Activated naive CD4-positive, alpha-beta T cell treated with anti-CD3 and anti-CD28 coated beads for 36 hours (primary cell): Measurements from ENCODE around the gene BLVRB. TPM values are rescaled to one million over a fixed set of nuclear protein-coding genes. Genes with fewer than 3 reads are reported as not detected.
A peak's percentile ranks its signal among the peaks of the same experiment; 100 is the strongest.

Experiments
- CTCF ChIA-PET: fragments of 350-600 bp; sonication (Branson Sonifier 250); formaldehyde crosslinking; loops from one replicate; lab custom pipeline; 2021; ENCODE audit warnings: antibody characterized with exemption; lab: Charles Lee
- DNase-seq: peaks from one replicate; pipeline ENCODE4 v3.0.0-alpha.2; 2020
- H3K27ac Mint-ChIP-seq: one replicate; pipeline ENCODE4 v1.8.0; 2021; ENCODE audit warnings: mild to moderate bottlenecking, mixed read lengths
- H3K27me3 Mint-ChIP-seq: one replicate; pipeline ENCODE4 v1.8.0; 2021; ENCODE audit warnings: low read depth, mixed read lengths
- H3K36me3 Mint-ChIP-seq: one replicate; pipeline ENCODE4 v1.8.0; 2021; ENCODE audit warnings: low read depth, mixed read lengths
- H3K4me1 Mint-ChIP-seq: one replicate; pipeline ENCODE4 v1.8.0; 2021; ENCODE audit warnings: low read depth, mixed read lengths
- H3K4me3 Mint-ChIP-seq: one replicate; pipeline ENCODE4 v1.8.0; 2021; ENCODE audit warnings: mild to moderate bottlenecking, moderate library complexity, mixed read lengths
- H3K9me3 Mint-ChIP-seq: one replicate; pipeline ENCODE4 v1.8.0; 2021; ENCODE audit warnings: mixed read lengths
- intact Hi-C: fragments of 100-400 bp; cut with micrococcal nuclease; formaldehyde crosslinking; loops from one replicate; pipeline ENCODE4 v1.15.1; 2023
- total RNA-seq, 2 experiments: library from RNA; stranded (reverse); gene quantifications; one replicate each; pipeline ENCODE4 v1.2.3, GENCODE V29; 2021

BLVRB gene
- 10 to 100 TPM; 29.4 to 30.2 TPM for total RNA-seq

GRCh38 chr19:40465557-40466218, at the start of gene BLVRB:
Gene BLVRB (minus strand): TSS chr19:40465745. CDS start chr19:40465688, 57 bp downstream.
- Mint-ChIP-seq H3K27ac (peak within 1 kb of the TSS; percentile 50), H3K27me3 (peaks cover 10% of the 10 kb centered on the region), H3K4me3 (peak within 1 kb of the TSS; percentile 78), H3K36me3 (peaks cover 4% of the 10 kb centered on the region), H3K4me1 (peaks cover 26% of the 10 kb centered on the region), H3K9me3 (no peaks in the 10 kb centered on the region)
- peak; percentile 100 for DNase-seq
- intact Hi-C loops: loop anchor here (1.0 to 10.0 kb wide), 12 partner anchors 11 to 321 kb away; partner anchors contain the start of genes AKT2, C19orf47, COQ8B and PLD3
- CTCF ChIA-PET: interaction anchor here (0.5 to 2.6 kb wide), 18 partner anchors 10 to 175 kb away, joined by 3 to 13 read pairs (median 5); no protein-coding TSS in a partner anchor

- peaks cover 12% of the 10 kb centered on the region for H3K4me1 Mint-ChIP-seq
- H3K4me3 Mint-ChIP-seq: no peak overlapping the region
- DNase-seq: no peak
- CTCF ChIA-PET: interaction anchor here (0.6 to 1.4 kb wide), 3 partner anchors 26 to 208 kb away, joined by 3 to 5 read pairs (median 3); no protein-coding TSS in a partner anchor
- intact Hi-C loops: no loop called here
- no peaks in the 10 kb centered on the region for H3K36me3 Mint-ChIP-seq
- no peaks in the 10 kb centered on the region for H3K9me3 Mint-ChIP-seq
- H3K27me3 Mint-ChIP-seq: peaks cover 41% of the 10 kb centered on the region
- no peak overlapping the region for H3K27ac Mint-ChIP-seq
These were observed 48.3 kb upstream of the BLVRB start for GRCh38 chr19:40513741-40514315.

DNA sequence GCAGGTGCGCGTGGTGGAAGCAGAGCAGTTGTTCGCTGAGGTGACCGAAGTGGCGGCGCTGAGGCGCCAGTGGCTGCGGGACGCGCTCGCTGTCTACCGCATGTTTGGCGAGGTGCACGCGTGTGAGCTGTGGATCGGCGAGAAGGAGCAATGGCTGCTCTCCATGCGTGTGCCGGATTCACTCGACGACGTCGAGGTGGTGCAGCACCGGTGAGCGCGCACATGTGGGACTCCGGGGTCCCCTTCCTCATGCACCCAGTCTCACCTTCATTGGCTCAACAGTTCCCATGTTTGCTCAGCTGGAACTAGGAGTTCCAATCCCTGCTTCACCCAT, 47.8 kb upstream of the BLVRB start:
- Mint-ChIP-seq H3K9me3 (no peaks in the 10 kb centered on the region), H3K36me3 (no peaks in the 10 kb centered on the region), H3K4me3 (no peak overlapping the region), H3K4me1 (peaks cover 12% of the 10 kb centered on the region), H3K27ac (no peak overlapping the region), H3K27me3 (peaks cover 45% of the 10 kb centered on the region)
- CTCF ChIA-PET: interaction anchor here (0.6 to 1.4 kb wide), 3 partner anchors 26 to 208 kb away, joined by 3 to 5 read pairs (median 3); no protein-coding TSS in a partner anchor
- intact Hi-C loops: no loop called here
- no peak for DNase-seq

DNA sequence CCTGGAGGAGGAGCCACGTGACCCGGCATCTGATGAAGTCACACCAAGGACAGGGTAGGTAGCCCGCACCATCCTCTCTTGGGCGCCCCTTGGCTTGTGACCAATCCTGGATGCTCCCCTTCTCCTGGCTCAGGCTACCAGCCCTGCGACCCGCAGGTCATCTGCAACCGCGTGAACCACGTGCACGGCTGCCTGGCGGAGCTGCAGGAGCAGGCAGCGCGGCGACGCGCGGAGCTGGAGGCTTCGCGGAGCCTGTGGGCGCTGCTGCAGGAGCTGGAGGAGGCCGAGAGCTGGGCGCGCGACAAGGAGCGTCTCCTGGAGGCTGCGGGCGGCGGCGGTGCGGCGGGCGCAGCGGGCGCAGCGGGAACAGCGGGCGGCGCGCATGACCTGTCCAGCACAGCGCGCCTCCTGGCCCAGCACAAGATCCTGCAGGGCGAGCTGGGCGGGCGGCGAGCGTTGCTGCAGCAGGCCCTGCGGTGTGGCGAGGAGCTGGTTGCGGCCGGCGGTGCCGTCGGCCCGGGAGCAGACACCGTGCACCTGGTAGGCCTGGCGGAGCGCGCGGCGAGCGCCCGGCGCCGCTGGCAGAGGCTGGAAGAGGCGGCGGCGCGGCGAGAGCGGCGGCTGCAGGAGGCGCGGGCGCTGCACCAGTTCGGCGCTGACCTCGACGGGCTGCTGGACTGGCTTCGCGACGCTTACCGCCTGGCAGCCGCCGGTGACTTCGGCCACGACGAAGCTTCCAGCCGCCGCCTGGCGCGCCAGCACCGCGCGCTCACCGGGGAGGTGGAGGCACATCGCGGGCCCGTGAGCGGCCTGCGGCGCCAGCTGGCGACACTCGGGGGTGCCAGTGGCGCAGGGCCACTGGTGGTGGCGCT, 47.2 kb upstream of the BLVRB start:
- peaks cover 12% of the 10 kb centered on the region for H3K4me1 Mint-ChIP-seq
- intact Hi-C loops: no loop called here
- CTCF ChIA-PET: interaction anchor here (0.6 to 1.4 kb wide), 4 partner anchors 25 to 207 kb away, joined by 3 to 5 read pairs (median 3); no protein-coding TSS in a partner anchor
- H3K4me3 Mint-ChIP-seq: no peak overlapping the region
- no peak for DNase-seq
- H3K27ac Mint-ChIP-seq: no peak overlapping the region
- H3K9me3 Mint-ChIP-seq: no peaks in the 10 kb centered on the region
- H3K27me3 Mint-ChIP-seq: peaks cover 45% of the 10 kb centered on the region
- no peaks in the 10 kb centered on the region for H3K36me3 Mint-ChIP-seq

GRCh38 chr19:40512110-40512472, 46.5 kb upstream of the BLVRB start:
- no peaks in the 10 kb centered on the region for H3K36me3 Mint-ChIP-seq
- peaks cover 45% of the 10 kb centered on the region for H3K27me3 Mint-ChIP-seq
- DNase-seq: no peak
- H3K27ac Mint-ChIP-seq: no peak overlapping the region
- H3K9me3 Mint-ChIP-seq: no peaks in the 10 kb centered on the region
- peaks cover 12% of the 10 kb centered on the region for H3K4me1 Mint-ChIP-seq
- intact Hi-C loops: no loop called here
- peak overlapping the region; percentile 14 for H3K4me3 Mint-ChIP-seq
- CTCF ChIA-PET: interaction anchor here (0.7 kb wide), 1 partner anchor 123 kb away, joined by 3 read pairs; no protein-coding TSS in a partner anchor

DNA sequence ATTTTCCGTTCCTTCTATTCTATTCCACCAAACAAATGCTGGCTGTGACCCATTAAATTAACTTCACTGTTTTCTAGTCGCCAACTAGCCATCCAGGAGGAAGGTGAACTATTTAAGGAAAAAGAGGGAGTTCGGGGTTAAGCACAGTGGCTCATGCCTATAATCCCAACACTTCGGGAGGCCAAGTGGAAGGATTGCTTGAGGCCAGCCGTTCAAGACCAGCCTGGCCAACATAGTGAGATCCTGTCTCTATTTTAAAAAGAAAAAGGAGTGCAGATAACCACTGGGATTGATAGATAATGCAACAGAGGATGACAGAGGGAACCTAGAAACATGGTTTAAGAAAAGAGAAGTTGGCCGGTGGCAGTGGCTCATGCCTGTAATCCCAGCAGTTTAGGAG, 45.9 kb upstream of the BLVRB start:
- H3K9me3 Mint-ChIP-seq: no peaks in the 10 kb centered on the region
- intact Hi-C loops: no loop called here
- no peaks in the 10 kb centered on the region for H3K36me3 Mint-ChIP-seq
- peaks cover 12% of the 10 kb centered on the region for H3K4me1 Mint-ChIP-seq
- DNase-seq: no peak
- CTCF ChIA-PET: interaction anchor here (0.7 to 1.3 kb wide), 2 partner anchors 18 to 91 kb away, joined by 3 read pairs; no protein-coding TSS in a partner anchor
- peaks cover 45% of the 10 kb centered on the region for H3K27me3 Mint-ChIP-seq
- no peak overlapping the region for H3K27ac Mint-ChIP-seq
- H3K4me3 Mint-ChIP-seq: no peak overlapping the region

DNA sequence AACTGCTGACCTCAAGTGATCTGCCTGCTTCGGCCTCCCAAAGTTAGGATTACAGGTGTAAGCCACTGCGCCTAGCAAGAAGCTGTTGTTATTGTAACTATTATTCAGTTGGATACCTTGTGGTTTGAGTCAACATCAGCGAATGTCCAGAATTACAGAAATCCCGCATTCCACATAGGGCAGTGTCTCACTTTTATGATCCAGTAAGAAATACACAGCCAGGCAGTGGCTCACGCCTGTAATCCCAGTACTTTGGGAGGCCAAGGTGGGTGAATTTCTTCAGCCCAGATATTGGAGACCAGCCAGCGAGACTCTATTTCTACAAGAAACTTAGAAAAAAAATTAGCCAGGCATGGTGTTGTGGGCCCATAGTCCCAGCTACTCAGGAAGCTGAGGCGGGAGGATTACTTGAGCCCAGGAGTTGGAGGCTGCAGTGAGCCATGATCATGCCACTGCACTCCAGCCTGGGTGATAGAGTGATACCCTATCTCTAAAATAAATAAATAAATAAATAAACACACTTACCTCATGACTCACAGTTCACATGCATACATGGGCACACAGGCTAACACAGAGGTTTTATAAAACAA, 45.1 kb upstream of the BLVRB start:
- peaks cover 14% of the 10 kb centered on the region for H3K4me1 Mint-ChIP-seq
- H3K9me3 Mint-ChIP-seq: no peaks in the 10 kb centered on the region
- no peak for DNase-seq
- no peaks in the 10 kb centered on the region for H3K36me3 Mint-ChIP-seq
- no peak overlapping the region for H3K27ac Mint-ChIP-seq
- no peak overlapping the region for H3K4me3 Mint-ChIP-seq
- intact Hi-C loops: no loop called here
- CTCF ChIA-PET: interaction anchor here (0.8 to 1.3 kb wide), 2 partner anchors 11 to 17 kb away, joined by 3 read pairs; no protein-coding TSS in a partner anchor
- peaks cover 45% of the 10 kb centered on the region for H3K27me3 Mint-ChIP-seq

GRCh38 chr19:40508739-40509260, 43.3 kb upstream of the BLVRB start:
- Mint-ChIP-seq H3K9me3 (no peaks in the 10 kb centered on the region), H3K27me3 (peaks cover 35% of the 10 kb centered on the region), H3K4me1 (peaks cover 13% of the 10 kb centered on the region), H3K36me3 (no peaks in the 10 kb centered on the region), H3K27ac (no peak overlapping the region), H3K4me3 (no peak overlapping the region)
- intact Hi-C loops: no loop called here
- CTCF ChIA-PET: no interaction called here
- DNase-seq: no peak

- Mint-ChIP-seq H3K36me3 (no peaks in the 10 kb centered on the region), H3K4me1 (peaks cover 10% of the 10 kb centered on the region), H3K27ac (no peak overlapping the region), H3K27me3 (peaks cover 29% of the 10 kb centered on the region), H3K4me3 (no peak overlapping the region), H3K9me3 (no peaks in the 10 kb centered on the region)
- intact Hi-C loops: no loop called here
- no peak for DNase-seq
- CTCF ChIA-PET: no interaction called here
These were observed 42.3 kb upstream of the BLVRB start for GRCh38 chr19:40507892-40508291.

DNA sequence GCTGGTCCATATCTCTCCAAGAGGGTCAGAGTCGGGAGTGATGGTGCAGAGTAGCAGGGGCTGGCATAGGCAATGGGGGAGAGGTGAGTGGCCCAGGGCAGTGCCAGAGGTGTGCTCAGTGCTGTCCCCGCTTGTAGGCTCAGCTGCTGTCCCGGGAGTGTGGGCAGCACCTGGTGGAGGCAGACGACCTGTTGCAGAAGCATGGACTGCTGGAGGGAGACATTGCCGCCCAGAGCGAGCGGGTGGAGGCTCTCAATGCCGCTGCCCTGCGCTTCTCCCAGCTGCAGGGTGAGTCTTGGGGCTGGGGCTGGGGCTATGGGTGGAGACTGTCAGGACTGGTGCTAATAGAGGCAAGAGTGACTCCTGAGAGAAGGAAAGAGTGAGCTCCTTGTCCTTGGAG, 40.6 kb upstream of the BLVRB start:
- Mint-ChIP-seq H3K27ac (no peak overlapping the region), H3K4me3 (no peak overlapping the region), H3K4me1 (peaks cover 4% of the 10 kb centered on the region), H3K9me3 (no peaks in the 10 kb centered on the region), H3K27me3 (peaks cover 23% of the 10 kb centered on the region), H3K36me3 (no peaks in the 10 kb centered on the region)
- CTCF ChIA-PET: no interaction called here
- intact Hi-C loops: no loop called here
- DNase-seq: no peak

- intact Hi-C loops: no loop called here
- Mint-ChIP-seq H3K9me3 (no peaks in the 10 kb centered on the region), H3K36me3 (no peaks in the 10 kb centered on the region), H3K27ac (no peak overlapping the region), H3K4me1 (peaks cover 4% of the 10 kb centered on the region), H3K4me3 (no peak overlapping the region), H3K27me3 (peaks cover 8% of the 10 kb centered on the region)
- CTCF ChIA-PET: no interaction called here
- DNase-seq: no peak
These were observed 37.8 kb upstream of the BLVRB start for GRCh38 chr19:40503320-40503695.
